ENCODE measurements around the gene ASB18.

The ASB18 gene

DNA sequence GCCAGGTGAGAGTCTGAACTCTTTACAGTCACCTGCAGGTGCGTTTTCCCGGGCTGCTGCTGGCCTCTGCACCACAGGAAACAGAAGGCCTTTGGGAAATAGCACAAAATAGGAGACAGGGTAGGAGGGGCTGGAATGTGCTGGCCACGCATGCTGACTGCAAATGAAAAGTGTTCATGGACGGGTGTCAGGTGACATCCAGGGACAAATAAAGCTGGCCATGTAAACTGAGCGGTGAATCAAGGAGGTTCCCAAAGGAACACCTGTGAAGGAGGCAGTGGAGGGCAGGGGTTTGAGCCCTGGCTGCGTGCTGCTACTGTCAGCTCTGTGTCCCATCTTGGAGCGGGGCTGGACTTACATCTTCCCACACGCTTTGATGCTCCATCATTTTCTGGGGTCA, 53.7 kb downstream of the ASB18 start:
- ATAC-seq = no peak
- H3K27ac Mint-ChIP-seq = no peak overlapping the region
- no peak overlapping the region for H3K4me3 Mint-ChIP-seq
- H3K9me3 Mint-ChIP-seq = peaks cover 8% of the 10 kb centered on the region
- no peaks in the 10 kb centered on the region for H3K36me3 Mint-ChIP-seq
- H3K4me1 Mint-ChIP-seq = no peaks in the 10 kb centered on the region
- peaks cover 13% of the 10 kb centered on the region for H3K27me3 Mint-ChIP-seq

DNA sequence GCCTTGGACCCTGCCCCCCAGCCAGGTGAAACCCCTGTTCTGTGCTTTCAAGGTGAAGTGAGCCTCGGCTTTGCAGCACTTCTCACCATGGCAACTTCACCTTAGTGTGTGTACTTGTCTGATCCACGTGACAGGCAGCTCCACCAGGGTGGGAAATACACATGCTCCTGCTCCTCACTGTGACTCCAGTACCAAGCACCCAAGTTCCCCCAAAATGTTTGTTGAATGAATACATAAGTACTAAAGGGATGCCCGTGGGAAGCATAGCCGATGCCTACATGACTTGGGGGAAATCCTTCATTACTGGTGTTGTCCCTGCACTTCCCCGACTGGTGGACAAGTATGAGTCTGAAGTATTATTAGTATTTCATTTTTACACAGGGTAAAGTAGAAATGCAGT, 54.2 kb downstream of the ASB18 start:
- no peaks in the 10 kb centered on the region for H3K36me3 Mint-ChIP-seq
- H3K27ac Mint-ChIP-seq = no peak overlapping the region
- peaks cover 9% of the 10 kb centered on the region for H3K27me3 Mint-ChIP-seq
- no peak for ATAC-seq
- peaks cover 8% of the 10 kb centered on the region for H3K9me3 Mint-ChIP-seq
- H3K4me1 Mint-ChIP-seq = no peaks in the 10 kb centered on the region
- no peak overlapping the region for H3K4me3 Mint-ChIP-seq

DNA sequence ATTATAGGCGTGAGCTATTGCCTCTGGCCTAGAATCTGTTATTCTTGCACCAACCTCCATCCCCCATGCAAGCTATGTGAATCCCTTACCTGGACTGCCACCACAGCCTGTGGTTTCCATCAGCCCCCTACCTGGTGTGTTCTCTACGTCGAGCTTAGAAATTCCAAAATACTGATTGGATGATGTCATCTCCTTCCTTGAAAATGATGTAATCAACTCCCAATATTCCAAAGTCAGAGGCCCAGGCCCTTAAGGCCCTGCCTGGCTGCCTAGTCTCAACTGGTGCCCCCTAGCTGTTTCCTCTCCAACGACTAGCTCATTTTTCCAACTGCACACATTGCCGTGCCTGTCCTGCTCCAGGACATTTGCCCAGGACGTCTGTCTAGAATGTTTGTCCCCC, 54.7 kb downstream of the ASB18 start:
- ATAC-seq = no peak
- Mint-ChIP-seq H3K27me3 (peaks cover 9% of the 10 kb centered on the region), H3K4me3 (no peak overlapping the region), H3K4me1 (no peaks in the 10 kb centered on the region), H3K27ac (no peak overlapping the region), H3K36me3 (no peaks in the 10 kb centered on the region), H3K9me3 (peaks cover 8% of the 10 kb centered on the region)

DNA sequence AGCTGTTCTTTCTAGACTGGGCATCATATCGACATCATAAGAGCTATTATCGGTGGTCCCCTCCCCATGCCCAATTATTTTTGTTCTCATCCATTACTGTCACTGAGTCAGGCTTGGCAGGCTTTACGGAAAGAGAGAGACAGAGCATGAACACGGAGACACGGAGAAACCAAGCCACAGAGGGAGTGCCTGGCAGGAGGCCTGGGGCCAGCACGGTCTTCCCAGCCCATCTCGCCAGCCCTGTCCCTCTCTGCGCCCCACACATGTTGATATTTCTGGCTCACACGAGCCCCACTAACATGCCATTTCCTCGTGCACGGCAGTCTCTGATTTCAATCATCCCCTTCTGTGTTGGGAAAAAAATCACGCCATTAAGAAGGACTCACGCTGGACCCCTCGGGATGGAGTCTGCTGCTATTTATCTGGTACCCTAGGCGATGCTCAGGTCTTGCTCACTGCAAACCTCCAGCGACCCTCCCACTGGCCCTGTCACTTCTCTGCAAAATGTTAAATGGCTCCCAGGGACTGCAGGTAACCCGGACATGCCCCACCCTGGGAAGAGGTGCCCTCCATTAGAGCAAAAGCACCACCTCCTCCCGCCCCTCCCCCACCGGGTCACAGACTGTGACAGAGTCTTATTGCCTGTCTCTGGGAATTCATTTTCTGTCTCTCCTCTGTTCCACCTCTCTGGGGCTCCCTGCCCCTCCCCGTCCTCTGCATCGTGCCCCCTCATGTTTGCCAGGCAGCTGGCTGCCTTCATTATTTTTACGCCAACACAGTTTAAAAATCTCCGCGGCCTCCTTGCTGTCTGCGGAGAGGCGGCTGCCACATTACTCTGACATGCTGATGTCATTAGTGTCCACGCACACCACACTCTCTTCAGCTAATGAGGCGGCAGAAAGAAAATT, 55.9 kb downstream of the ASB18 start:
- Mint-ChIP-seq H3K4me1 (no peaks in the 10 kb centered on the region), H3K27me3 (peaks cover 9% of the 10 kb centered on the region), H3K4me3 (no peak overlapping the region), H3K36me3 (no peaks in the 10 kb centered on the region), H3K9me3 (peaks cover 8% of the 10 kb centered on the region), H3K27ac (no peak overlapping the region)
- peak; percentile 28 for ATAC-seq

DNA sequence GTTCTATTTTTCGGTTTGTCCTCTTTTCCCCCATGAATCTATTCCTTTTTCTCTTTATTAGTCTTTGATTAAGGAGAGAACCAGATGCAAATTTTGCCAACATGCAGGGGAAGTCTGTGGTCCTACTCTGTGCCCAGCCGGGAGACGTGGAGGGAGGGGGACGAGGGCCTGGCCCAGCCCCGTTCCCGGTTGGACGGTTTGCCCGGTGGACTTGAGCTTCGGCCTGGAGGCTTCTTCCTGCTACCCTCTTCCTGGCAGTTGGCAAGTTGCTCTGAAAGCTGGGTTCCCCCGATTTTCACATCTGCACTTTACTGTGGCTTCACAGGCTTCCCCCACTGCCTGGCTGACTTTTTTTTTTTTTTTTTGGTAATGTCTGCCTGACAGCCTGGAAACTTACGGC, 56.7 kb downstream of the ASB18 start:
- Mint-ChIP-seq H3K4me1 (no peaks in the 10 kb centered on the region), H3K9me3 (peaks cover 8% of the 10 kb centered on the region), H3K27ac (no peak overlapping the region), H3K27me3 (peaks cover 9% of the 10 kb centered on the region), H3K36me3 (no peaks in the 10 kb centered on the region), H3K4me3 (no peak overlapping the region)
- no peak for ATAC-seq

DNA sequence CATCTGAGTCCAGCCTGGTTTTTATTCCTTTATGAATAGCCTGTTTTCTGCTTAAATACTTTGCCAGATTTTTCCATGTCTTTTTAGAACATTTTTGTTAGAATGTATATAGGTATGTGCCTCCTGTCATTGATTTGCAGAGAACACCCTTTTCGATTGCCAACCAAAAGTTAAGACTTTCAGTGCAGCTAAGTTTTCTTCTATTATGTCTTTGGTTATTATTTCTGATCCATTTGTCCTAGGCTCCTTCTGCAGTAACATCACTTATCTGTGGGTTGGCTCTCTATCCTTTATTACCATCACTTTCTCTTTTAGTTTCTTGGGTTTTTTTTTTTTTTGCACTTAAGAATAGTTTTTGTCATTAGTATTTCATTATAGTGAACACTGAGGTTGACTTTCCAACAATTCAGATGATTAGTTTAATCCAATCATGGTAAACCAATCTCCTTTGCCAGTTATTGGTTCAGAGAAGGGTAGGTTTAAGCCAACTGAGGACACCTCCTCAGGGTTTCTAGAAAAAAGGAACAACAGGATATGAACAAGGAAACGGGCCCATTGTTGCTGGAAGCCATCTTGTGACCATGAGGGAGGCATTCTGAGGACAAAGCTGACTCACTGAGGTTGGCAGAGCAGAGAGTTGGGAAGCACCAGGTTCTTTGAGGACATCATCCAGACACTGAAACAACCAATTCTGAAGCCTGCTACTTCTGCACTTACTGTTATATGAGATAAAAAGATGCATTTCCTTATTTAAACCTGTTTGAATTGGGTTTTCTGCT, 58.1 kb downstream of the ASB18 start:
- no peaks in the 10 kb centered on the region for H3K4me1 Mint-ChIP-seq
- H3K4me3 Mint-ChIP-seq = no peak overlapping the region
- H3K9me3 Mint-ChIP-seq = peaks cover 8% of the 10 kb centered on the region
- no peak for ATAC-seq
- H3K36me3 Mint-ChIP-seq = no peaks in the 10 kb centered on the region
- no peak overlapping the region for H3K27ac Mint-ChIP-seq
- peaks cover 8% of the 10 kb centered on the region for H3K27me3 Mint-ChIP-seq

DNA sequence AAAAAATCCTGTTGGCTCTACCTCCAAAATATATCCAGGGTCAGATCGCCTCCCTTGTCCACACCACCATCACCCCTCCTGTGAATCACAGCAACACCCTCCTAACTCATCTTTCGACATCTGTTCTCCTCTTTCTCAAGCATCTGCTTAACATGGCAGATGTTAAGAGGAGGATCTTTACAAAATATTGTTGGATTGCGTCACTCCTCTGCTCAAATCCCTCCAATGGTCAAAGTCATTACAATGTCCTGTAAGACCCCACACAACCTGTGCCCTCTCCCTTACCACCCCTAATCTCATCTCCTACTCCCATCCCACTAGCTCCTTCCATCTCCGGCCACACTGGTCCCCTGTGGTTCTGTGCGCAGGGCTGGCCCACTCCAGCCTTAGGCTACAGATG, 59.3 kb downstream of the ASB18 start:
- Mint-ChIP-seq H3K4me1 (no peaks in the 10 kb centered on the region), H3K36me3 (no peaks in the 10 kb centered on the region), H3K27ac (no peak overlapping the region), H3K27me3 (no peaks in the 10 kb centered on the region), H3K4me3 (no peak overlapping the region), H3K9me3 (peaks cover 8% of the 10 kb centered on the region)
- no peak for ATAC-seq

DNA sequence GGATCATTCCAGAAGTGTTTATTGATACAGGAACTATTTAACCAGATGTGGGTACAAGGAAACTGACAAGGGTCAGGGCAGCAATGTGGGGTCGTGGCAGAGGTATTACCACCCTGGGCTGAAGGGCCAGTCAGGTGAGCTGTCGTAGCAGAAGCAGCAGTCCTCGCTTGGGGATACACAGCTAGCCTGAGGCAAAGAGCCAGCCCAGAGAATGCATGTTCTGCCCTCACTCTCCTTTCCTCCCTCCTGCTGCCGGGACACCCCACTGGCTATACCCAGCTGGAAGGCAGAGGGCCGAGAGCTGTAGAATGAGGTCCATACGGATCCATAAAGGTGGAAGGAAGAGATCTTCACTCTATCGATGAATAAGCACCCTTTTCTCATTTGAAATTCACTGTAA, 63.8 kb downstream of the ASB18 start:
- no peak for ATAC-seq
- no peaks in the 10 kb centered on the region for H3K4me1 Mint-ChIP-seq
- H3K27ac Mint-ChIP-seq = no peak overlapping the region
- no peak overlapping the region for H3K4me3 Mint-ChIP-seq
- H3K27me3 Mint-ChIP-seq = no peaks in the 10 kb centered on the region
- H3K9me3 Mint-ChIP-seq = peaks cover 3% of the 10 kb centered on the region
- H3K36me3 Mint-ChIP-seq = no peaks in the 10 kb centered on the region

DNA sequence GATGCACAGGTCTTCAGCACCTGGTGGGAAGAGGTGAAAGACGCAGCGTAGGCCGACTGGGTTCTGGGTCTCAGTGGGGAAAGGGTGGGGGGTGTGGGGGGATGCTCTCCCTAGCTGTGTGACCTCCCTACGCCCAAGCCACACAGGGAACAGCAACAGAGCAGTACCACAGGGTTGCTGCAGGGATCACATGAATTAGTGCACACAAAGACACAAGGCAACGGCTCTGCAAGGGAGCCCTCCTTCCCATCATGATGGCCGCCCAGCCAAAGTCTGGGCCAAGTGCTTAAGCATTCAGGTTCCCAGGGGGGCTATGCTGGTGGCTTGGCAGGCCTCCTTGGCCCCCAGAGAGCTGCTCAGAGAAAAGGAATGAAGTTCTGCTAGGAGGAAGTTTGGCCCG, 67.8 kb downstream of the ASB18 start:
- peaks cover 6% of the 10 kb centered on the region for H3K9me3 Mint-ChIP-seq
- H3K27me3 Mint-ChIP-seq = no peaks in the 10 kb centered on the region
- no peak overlapping the region for H3K4me3 Mint-ChIP-seq

DNA sequence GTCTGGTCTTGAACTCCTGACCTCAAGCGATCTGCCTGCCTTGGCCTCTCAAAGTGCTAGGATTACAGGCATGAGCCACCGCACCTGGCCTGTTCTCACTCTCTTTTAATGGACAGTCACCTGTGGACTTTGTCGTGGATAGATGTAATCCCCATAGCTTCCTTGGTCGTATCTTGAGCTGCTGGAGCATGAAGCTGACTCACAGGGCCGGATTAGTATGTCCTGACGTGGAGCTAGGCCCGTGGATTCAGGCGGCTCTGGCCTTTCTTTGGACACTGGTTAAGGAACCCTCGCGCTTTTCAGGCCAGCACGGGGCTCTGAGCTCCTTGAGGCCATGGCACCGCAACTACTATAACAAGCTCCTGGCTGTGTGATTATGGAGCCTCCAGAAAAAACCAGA, 68.5 kb downstream of the ASB18 start:
- Mint-ChIP-seq H3K4me1 (no peaks in the 10 kb centered on the region), H3K27ac (no peak overlapping the region), H3K36me3 (no peaks in the 10 kb centered on the region), H3K4me3 (no peak overlapping the region), H3K27me3 (no peaks in the 10 kb centered on the region), H3K9me3 (peaks cover 6% of the 10 kb centered on the region)
- ATAC-seq = no peak

More for the DNA sequence above, 67.8 kb downstream of the ASB18 start:
- ATAC-seq = no peak
- Mint-ChIP-seq H3K27ac (no peak overlapping the region), H3K36me3 (no peaks in the 10 kb centered on the region), H3K4me1 (no peaks in the 10 kb centered on the region)

DNA sequence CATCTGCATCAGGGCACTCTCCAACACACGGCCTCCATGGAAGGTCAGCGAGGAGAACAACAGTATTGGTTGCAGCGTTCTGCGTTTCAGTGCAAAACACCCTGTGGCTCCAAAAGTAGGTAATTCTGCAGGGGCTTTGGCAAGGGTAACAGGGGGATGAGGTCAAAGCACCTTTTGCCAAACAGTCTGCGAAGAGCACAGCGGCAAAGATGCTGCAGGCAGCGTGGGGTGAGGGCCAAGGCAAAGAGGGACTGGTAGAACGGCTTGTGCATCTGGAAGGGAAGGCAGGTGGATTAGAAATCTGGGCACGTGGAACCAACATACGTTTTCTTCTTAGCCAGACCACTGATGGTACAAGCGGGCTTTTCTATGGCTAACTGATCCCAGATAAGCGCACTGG, 69.4 kb downstream of the ASB18 start:
- Mint-ChIP-seq H3K27me3 (no peaks in the 10 kb centered on the region), H3K4me1 (no peaks in the 10 kb centered on the region)

DNA sequence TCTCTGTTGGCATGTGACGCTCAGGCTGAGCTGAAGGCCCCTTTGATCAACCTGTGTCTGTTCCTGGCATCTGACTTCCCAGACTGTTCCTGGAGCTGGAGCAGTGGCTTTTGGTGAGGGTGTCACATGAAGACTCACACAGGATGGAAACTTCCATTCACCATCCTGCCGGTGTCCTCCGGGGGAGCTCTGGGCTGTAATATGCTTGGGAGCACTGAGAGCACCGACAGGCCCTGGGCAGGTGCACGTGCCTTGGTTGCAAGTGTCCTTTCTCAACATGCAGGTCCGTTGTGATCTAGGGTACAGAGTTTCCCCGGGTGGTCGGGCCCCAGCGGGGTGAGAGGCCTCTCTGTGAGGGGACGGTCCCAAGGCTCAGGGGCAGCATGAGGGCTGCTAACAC, 71.2 kb downstream of the ASB18 start:
- Mint-ChIP-seq H3K27me3 (no peaks in the 10 kb centered on the region), H3K36me3 (no peaks in the 10 kb centered on the region), H3K9me3 (peaks cover 3% of the 10 kb centered on the region), H3K27ac (no peak overlapping the region), H3K4me1 (no peaks in the 10 kb centered on the region), H3K4me3 (no peak overlapping the region)
- no peak for ATAC-seq

More for the DNA sequence above, 69.4 kb downstream of the ASB18 start:
- Mint-ChIP-seq H3K36me3 (no peaks in the 10 kb centered on the region), H3K27ac (no peak overlapping the region), H3K9me3 (peaks cover 6% of the 10 kb centered on the region), H3K4me3 (no peak overlapping the region)
- ATAC-seq = no peak

DNA sequence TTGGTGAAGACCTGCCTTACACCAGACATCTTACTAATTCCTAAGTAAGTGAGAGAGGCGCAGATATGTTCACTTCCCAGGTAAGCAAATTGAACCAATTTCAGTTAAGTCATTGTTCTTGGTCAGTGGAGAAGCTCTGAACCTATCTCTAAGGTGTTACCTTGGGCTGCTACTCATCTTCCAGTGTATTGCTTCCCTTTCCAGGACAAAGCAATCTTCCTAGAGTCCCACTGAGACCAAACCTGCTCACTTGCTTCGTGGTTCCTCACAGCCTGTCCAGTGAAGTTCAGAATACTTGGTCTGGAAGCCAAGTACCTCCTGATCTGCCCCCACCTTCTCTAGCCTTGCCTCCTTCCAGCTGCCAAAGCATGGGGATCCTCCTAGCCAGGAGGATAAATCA, 73.5 kb downstream of the ASB18 start:
- H3K4me3 Mint-ChIP-seq = no peak overlapping the region
- H3K4me1 Mint-ChIP-seq = no peaks in the 10 kb centered on the region
- H3K36me3 Mint-ChIP-seq = no peaks in the 10 kb centered on the region
- peaks cover 3% of the 10 kb centered on the region for H3K9me3 Mint-ChIP-seq
- H3K27ac Mint-ChIP-seq = no peak overlapping the region
- ATAC-seq = no peak
- peaks cover 7% of the 10 kb centered on the region for H3K27me3 Mint-ChIP-seq

DNA sequence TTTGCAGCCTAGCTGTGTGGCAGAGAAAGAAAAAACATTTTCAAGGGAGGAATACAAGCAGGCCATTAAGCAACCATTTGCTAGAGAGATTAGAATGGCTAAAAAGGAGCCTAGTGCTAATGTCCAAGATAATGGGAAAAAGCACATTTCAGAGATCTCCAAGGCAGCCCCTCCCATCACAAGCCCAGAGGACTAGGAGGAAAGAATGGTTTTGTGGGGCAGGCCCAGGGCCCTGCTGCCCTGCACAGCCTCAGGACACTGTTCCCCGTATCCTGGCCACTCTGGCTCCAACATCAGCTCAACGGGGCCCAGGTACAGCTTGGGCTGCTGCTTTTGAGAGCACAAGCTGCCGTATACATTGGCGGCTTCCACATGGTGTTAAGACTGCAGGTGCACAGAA, 79.5 kb downstream of the ASB18 start:
- no peaks in the 10 kb centered on the region for H3K4me1 Mint-ChIP-seq
- H3K4me3 Mint-ChIP-seq = no peak overlapping the region

DNA sequence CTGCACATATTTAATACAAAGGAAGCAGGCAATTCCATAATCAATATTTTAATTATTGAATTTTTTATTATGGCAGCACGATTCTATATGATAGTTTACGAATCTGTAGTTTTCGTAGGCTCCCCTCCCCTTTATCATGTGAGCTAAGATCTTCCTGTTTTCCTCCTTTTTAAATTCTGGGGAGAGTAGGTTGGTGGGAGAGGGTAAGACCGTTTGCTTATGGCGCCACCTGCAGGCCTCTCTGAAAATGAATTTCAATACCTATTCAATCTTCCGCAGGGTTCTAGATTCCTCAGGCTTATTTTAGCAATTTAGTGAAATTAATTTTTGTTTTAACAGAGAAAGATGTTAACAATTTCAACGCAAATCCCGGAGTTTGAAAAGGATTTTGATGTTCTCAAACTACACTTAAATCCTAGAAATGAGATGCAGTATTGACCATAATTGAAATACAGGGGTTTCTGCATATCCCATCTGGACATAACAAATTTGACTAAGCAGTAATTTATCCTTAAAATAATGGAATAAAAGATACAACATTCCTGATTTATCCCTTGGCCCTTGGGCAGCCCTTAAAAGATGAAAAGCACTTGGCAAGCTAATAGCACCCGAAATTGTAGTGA, 83.3 kb downstream of the ASB18 start:
- peaks cover 9% of the 10 kb centered on the region for H3K9me3 Mint-ChIP-seq
- H3K4me1 Mint-ChIP-seq = no peaks in the 10 kb centered on the region
- no peak for ATAC-seq
- H3K4me3 Mint-ChIP-seq = no peak overlapping the region
- H3K27me3 Mint-ChIP-seq = peaks cover 97% of the 10 kb centered on the region
- H3K27ac Mint-ChIP-seq = no peak overlapping the region
- no peaks in the 10 kb centered on the region for H3K36me3 Mint-ChIP-seq

More for the DNA sequence above, 79.5 kb downstream of the ASB18 start:
- Mint-ChIP-seq H3K27me3 (peaks cover 65% of the 10 kb centered on the region), H3K36me3 (no peaks in the 10 kb centered on the region), H3K9me3 (peaks cover 9% of the 10 kb centered on the region), H3K27ac (no peak overlapping the region)
- ATAC-seq = no peak
